H9 (cell line): ENCODE results near the gene AVL9. TPM values are rescaled to one million over a fixed set of nuclear protein-coding genes. Genes with fewer than 3 reads are reported as not detected.

ENCODE experiments used
- DNase-seq: peaks from one replicate; pipeline ENCODE4 v3.0.0-alpha.2; 2017
- H2AFZ ChIP-seq: one replicate; pipeline ENCODE4 v1.6.1; 2013; ENCODE audit warnings: mild to moderate bottlenecking, low read length, control low read depth, moderate library complexity
- H2AK5ac ChIP-seq: 2 replicates; pipeline ENCODE4 v1.6.1; 2013; ENCODE audit warnings: low read length, control low read depth, mixed read lengths; ENCODE audit not compliant: insufficient read length
- H2BK120ac ChIP-seq: one replicate; pipeline ENCODE4 v1.6.1; 2013; ENCODE audit warnings: low read depth, mild to moderate bottlenecking, low read length, control low read depth, inconsistent platforms; ENCODE audit not compliant: poor library complexity, severe bottlenecking
- H2BK12ac ChIP-seq: 2 replicates; pipeline ENCODE4 v1.6.1; 2013; ENCODE audit warnings: low read length, control low read depth, mixed read lengths, low read depth; ENCODE audit not compliant: insufficient read length
- H2BK15ac ChIP-seq: 2 replicates; pipeline ENCODE4 v1.6.1; 2013; ENCODE audit warnings: low read depth, low read length, control low read depth
- H2BK20ac ChIP-seq: one replicate; pipeline ENCODE4 v1.6.1; 2013; ENCODE audit warnings: low read depth, mild to moderate bottlenecking, low read length, control low read depth, inconsistent platforms; ENCODE audit not compliant: poor library complexity, severe bottlenecking
- H2BK5ac ChIP-seq: 2 replicates; pipeline ENCODE4 v1.6.1; 2013; ENCODE audit warnings: low read length, control low read depth, mixed read lengths; ENCODE audit not compliant: insufficient read length
- H3K14ac ChIP-seq: 2 replicates; pipeline ENCODE4 v1.6.1; 2013; ENCODE audit warnings: low read length, control low read depth; ENCODE audit not compliant: insufficient read depth
- H3K18ac ChIP-seq: 2 replicates; pipeline ENCODE4 v1.6.1; 2013; ENCODE audit warnings: low read depth, mild to moderate bottlenecking, mixed read lengths, low read length, control low read depth; ENCODE audit not compliant: insufficient read length
- H3K23ac ChIP-seq: 2 replicates; pipeline ENCODE4 v1.6.1; 2013; ENCODE audit warnings: low read length, control low read depth, mixed read lengths, low read depth; ENCODE audit not compliant: insufficient read length
- H3K23me2 ChIP-seq: 2 replicates; pipeline ENCODE4 v1.6.1; 2013; ENCODE audit warnings: low read depth, mild to moderate bottlenecking, mixed read lengths, low read length, control low read depth; ENCODE audit not compliant: insufficient read length, poor library complexity, severe bottlenecking
- H3K27ac ChIP-seq: 2 replicates; pipeline ENCODE4 v1.5.1; 2013; ENCODE audit warnings: low read length, control low read depth, mixed read lengths, low read depth; ENCODE audit not compliant: insufficient read length
- H3K27me3 ChIP-seq: 2 replicates; pipeline ENCODE4 v1.6.1; 2013; ENCODE audit warnings: low read length, control low read depth, inconsistent platforms; ENCODE audit not compliant: insufficient read depth
- H3K4ac ChIP-seq: 2 replicates; pipeline ENCODE4 v1.6.1; 2013; ENCODE audit warnings: low read depth, mild to moderate bottlenecking, control low read depth, inconsistent platforms, low read length, moderate library complexity
- H3K4me1 ChIP-seq: 2 replicates; pipeline ENCODE4 v1.6.1; 2013; ENCODE audit warnings: low read length, control low read depth, inconsistent platforms; ENCODE audit not compliant: insufficient read depth
- H3K4me2 ChIP-seq: 2 replicates; pipeline ENCODE4 v1.6.1; 2013; ENCODE audit warnings: low read length, control low read depth, mixed read lengths; ENCODE audit not compliant: insufficient read length, insufficient read depth
- H3K56ac ChIP-seq: 2 replicates; pipeline ENCODE4 v1.6.1; 2013; ENCODE audit warnings: low read depth, mild to moderate bottlenecking, mixed read lengths, low read length, control low read depth; ENCODE audit not compliant: insufficient read length
- H3K79me1 ChIP-seq: 2 replicates; pipeline ENCODE4 v1.6.1; 2013; ENCODE audit warnings: low read depth, mild to moderate bottlenecking, moderate library complexity, low read length, control low read depth, inconsistent platforms; ENCODE audit not compliant: insufficient read depth, poor library complexity, severe bottlenecking
- H3K79me2 ChIP-seq: 2 replicates; pipeline ENCODE4 v1.6.1; 2013; ENCODE audit warnings: low read length, control low read depth, inconsistent platforms; ENCODE audit not compliant: insufficient read depth
- H3K9ac ChIP-seq: 2 replicates; pipeline ENCODE4 v1.6.1; 2013; ENCODE audit warnings: low read length, control low read depth, mixed read lengths; ENCODE audit not compliant: insufficient read length; ENCODE audit errors: extremely low read depth
- H3K9me3 ChIP-seq: one replicate; pipeline ENCODE4 v1.6.1; 2013; ENCODE audit warnings: low read depth, low read length, inconsistent platforms; ENCODE audit not compliant: control insufficient read depth
- H3T11ph ChIP-seq: one replicate; pipeline ENCODE4 v1.6.1; 2013; ENCODE audit warnings: mild to moderate bottlenecking, low read length, control low read depth, inconsistent platforms
- H4K20me1 ChIP-seq: one replicate; pipeline ENCODE4 v1.6.1; 2013; ENCODE audit not compliant: control insufficient read depth, insufficient read length, insufficient read depth
- H4K5ac ChIP-seq: 2 replicates; pipeline ENCODE4 v1.6.1; 2013; ENCODE audit warnings: low read depth, mild to moderate bottlenecking, mixed read lengths, low read length, control low read depth; ENCODE audit not compliant: insufficient read length
- H4K8ac ChIP-seq: replicated peaks from 2 replicates; pipeline ENCODE4 v1.6.1; 2013; ENCODE audit warnings: low read length, control low read depth, mixed read lengths, low read depth; ENCODE audit not compliant: insufficient read length
- H4K91ac ChIP-seq: 2 replicates; pipeline ENCODE4 v1.6.1; 2013; ENCODE audit warnings: low read depth, mild to moderate bottlenecking, moderate library complexity, mixed read lengths, low read length, control low read depth; ENCODE audit not compliant: insufficient read length
- H3K27ac Mint-ChIP-seq, 3 experiments: 2 replicates in 2 of 3; 3 replicates in 1 of 3; pipeline ENCODE4 v1.8.0; 2020 to 2021; ENCODE audit warnings: mixed read lengths in 3 of 3, mild to moderate bottlenecking in 1 of 3, moderate library complexity in 1 of 3
- H3K27me3 Mint-ChIP-seq: 2 replicates; pipeline ENCODE4 v1.8.0; 2021; ENCODE audit warnings: low read depth, mild to moderate bottlenecking, moderate library complexity, mixed read lengths
- H3K36me3 Mint-ChIP-seq, 3 experiments: 2 replicates in 2 of 3; 3 replicates in 1 of 3; pipeline ENCODE4 v1.8.0; 2020 to 2021; ENCODE audit warnings: low read depth in 3 of 3, mixed read lengths in 3 of 3; ENCODE audit not compliant: insufficient read depth in 1 of 3
- H3K4me1 Mint-ChIP-seq, 2 experiments: 2 replicates each; pipeline ENCODE4 v1.8.0; 2020; ENCODE audit warnings: mixed read lengths in 2 of 2
- H3K4me3 Mint-ChIP-seq, 2 experiments: 2 replicates in 1 of 2; 3 replicates in 1 of 2; pipeline ENCODE4 v1.8.0; 2020 to 2021; ENCODE audit warnings: mild to moderate bottlenecking in 2 of 2, mixed read lengths in 2 of 2, moderate library complexity in 1 of 2
- H3K9me3 Mint-ChIP-seq, 2 experiments: 2 replicates in 1 of 2; 3 replicates in 1 of 2; pipeline ENCODE4 v1.8.0; 2020; ENCODE audit warnings: mild to moderate bottlenecking in 2 of 2, mixed read lengths in 2 of 2, moderate library complexity in 1 of 2
- WGBS: extraction: QIAGEN DNeasy Blood & Tissue Kit; methylation state at CpG from one replicate; pipeline ENCODE4 v1.1.7; 2013; ENCODE audit warnings: missing lambda C conversion rate, low lambda C conversion rate, mixed read lengths; ENCODE audit not compliant: insufficient read length; ENCODE audit errors: extremely low coverage; 5-methylcytosine and 5-hydroxymethylcytosine counted together
- total RNA-seq: library from RNA; stranded (reverse); gene quantifications from 2 replicates; pipeline ENCODE4 v1.2.1, GENCODE V29; 2021
- TF ChIP-seq, protein P1 (sequence below): fragments of 200-600 bp; sonication (generic); conservative IDR thresholded peaks from 3 replicates; pipeline ENCODE4 v1.8.0; 2021; ENCODE audit warnings: antibody characterized with exemption, mild to moderate bottlenecking

AVL9 gene
- total RNA-seq, 1 experiment from 2014 or later, result 38.7 TPM

DNA sequence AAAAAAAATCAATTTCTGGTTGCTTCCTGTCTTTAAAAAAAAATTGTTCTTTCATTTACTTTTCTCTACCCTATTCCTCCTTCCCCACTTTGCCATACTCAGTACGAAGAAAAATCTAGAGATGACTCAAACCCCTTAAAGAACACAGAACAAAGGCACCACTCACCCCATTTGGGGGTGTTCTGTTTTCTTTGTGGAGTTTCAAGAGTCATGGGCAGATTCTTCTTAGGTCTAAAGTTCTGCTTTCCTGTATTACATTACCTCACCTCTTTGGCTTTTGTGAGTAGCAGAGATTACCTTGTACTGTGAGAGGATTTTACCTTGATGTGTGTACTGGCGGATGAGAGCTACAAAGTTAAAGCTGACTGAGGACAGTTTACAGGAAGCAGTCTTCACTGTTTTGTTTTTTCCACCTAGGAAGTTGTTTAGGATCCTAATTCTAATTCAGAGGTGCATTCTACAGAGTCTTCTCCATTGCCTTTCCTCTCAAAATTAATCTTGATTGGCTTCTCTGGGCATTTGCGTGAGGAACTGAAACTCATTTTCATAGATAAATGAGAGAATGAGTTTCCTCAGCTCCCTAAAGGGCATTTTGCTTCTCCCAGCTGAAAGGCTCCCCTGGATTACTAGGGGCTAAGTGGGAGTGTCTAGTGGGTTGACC, 20.7 kb downstream of the AVL9 start:
- peaks cover 13% of the 10 kb centered on the region; the same call in 1 of the 2 replicates for H3K79me2 ChIP-seq
- H3K23ac ChIP-seq, result no peak overlapping the region
- H4K5ac ChIP-seq, result no peak overlapping the region
- no peak overlapping the region for H4K91ac ChIP-seq
- H3K4me2 ChIP-seq, result no peak overlapping the region
- Mint-ChIP-seq H3K9me3 (peaks cover 65 to 82% of the 10 kb centered on the region in 2 experiments), H3K4me1 (peaks cover 35 to 38% of the 10 kb centered on the region in 2 experiments), H3K27me3 (peaks cover 3% of the 10 kb centered on the region; the same call in 1 of the 2 replicates), H3K36me3 (peaks cover 71 to 81% (median 80%) of the 10 kb centered on the region in 3 experiments), H3K4me3 (no peak overlapping the region), H3K27ac (no peak overlapping the region)
- no peaks in the 10 kb centered on the region for H4K20me1 ChIP-seq
- H4K8ac ChIP-seq, result no peak overlapping the region
- H2BK120ac ChIP-seq, result no peak overlapping the region
- no peak overlapping the region for H3K27ac ChIP-seq
- no peaks in the 10 kb centered on the region for H3K23me2 ChIP-seq
- H2BK20ac ChIP-seq, result no peak overlapping the region
- WGBS, result no CpG with 5 or more reads among the region's 3 CpGs
- TF ChIP-seq, protein P1, sequence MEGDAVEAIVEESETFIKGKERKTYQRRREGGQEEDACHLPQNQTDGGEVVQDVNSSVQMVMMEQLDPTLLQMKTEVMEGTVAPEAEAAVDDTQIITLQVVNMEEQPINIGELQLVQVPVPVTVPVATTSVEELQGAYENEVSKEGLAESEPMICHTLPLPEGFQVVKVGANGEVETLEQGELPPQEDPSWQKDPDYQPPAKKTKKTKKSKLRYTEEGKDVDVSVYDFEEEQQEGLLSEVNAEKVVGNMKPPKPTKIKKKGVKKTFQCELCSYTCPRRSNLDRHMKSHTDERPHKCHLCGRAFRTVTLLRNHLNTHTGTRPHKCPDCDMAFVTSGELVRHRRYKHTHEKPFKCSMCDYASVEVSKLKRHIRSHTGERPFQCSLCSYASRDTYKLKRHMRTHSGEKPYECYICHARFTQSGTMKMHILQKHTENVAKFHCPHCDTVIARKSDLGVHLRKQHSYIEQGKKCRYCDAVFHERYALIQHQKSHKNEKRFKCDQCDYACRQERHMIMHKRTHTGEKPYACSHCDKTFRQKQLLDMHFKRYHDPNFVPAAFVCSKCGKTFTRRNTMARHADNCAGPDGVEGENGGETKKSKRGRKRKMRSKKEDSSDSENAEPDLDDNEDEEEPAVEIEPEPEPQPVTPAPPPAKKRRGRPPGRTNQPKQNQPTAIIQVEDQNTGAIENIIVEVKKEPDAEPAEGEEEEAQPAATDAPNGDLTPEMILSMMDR, result no peak
- H3K4me1 ChIP-seq, result peaks cover 6% of the 10 kb centered on the region; the same call in 1 of the 2 replicates
- no peak overlapping the region for H3K4ac ChIP-seq
- H3K79me1 ChIP-seq, result peaks cover 4% of the 10 kb centered on the region
- H3T11ph ChIP-seq, result no peak overlapping the region
- H3K9ac ChIP-seq, result no peak overlapping the region
- H3K27me3 ChIP-seq, result no peaks in the 10 kb centered on the region
- DNase-seq, result no peak
- H3K9me3 ChIP-seq, result peaks cover 20% of the 10 kb centered on the region
- H3K56ac ChIP-seq, result no peak overlapping the region
- H2BK5ac ChIP-seq, result no peak overlapping the region
- no peak overlapping the region for H3K14ac ChIP-seq
- no peak overlapping the region for H2BK12ac ChIP-seq
- no peak overlapping the region for H2AK5ac ChIP-seq
- H2BK15ac ChIP-seq, result no peak overlapping the region
- H2AFZ ChIP-seq, result no peak overlapping the region
- no peak overlapping the region for H3K18ac ChIP-seq
